ENCODE data around the gene AMFR. TPM values are rescaled to one million over a fixed set of nuclear protein-coding genes. Genes with fewer than 3 reads are reported as not detected.

AMFR gene
- total and polyA plus RNA-seq, 4 donors: 43.3 to 309 (median 98.4) TPM

- Histone ChIP-seq H3K9ac (ENCODE audit: low read depth in 1 of 2, low read length in 2 of 2) (no peak overlapping the region), H3K4me1 (ENCODE audit: control insufficient read depth in 4 of 4, insufficient read depth in 4 of 4, low read length in 3 of 4) (peaks cover 10 to 21% (median 19%) of the 10 kb centered on the region in 4 donors), H3K27ac (ENCODE audit: low read depth in 1 of 2, low read length in 2 of 2) (no peak overlapping the region), H3K9me3 (ENCODE audit: control insufficient read depth in 4 of 4, low read length in 3 of 4) (no peaks in the 10 kb centered on the region), H3K27me3 (ENCODE audit: control insufficient read depth in 4 of 4, insufficient read depth in 4 of 4, low read length in 3 of 4) (no peaks in the 10 kb centered on the region), H3K4me3 (ENCODE audit: low read depth in 1 of 3, low read length in 3 of 3) (no peak overlapping the region), H3K36me3 (ENCODE audit: control insufficient read depth in 4 of 4, insufficient read depth in 3 of 4, low read depth in 1 of 4, low read length in 3 of 4) (peaks cover 6 to 37% (median 31%) of the 10 kb centered on the region in 4 donors)
- DNase-seq (ENCODE audit: low spot score): no peak
- TF ChIP-seq SP1 (IDR thresholded peaks at IDR 0.05): no peak
- TF ChIP-seq RAD21 (IDR thresholded peaks at IDR 0.05): no peak
- no peak for TF ChIP-seq FOXA1 (IDR thresholded peaks at IDR 0.05)
- no peak for TF ChIP-seq CTCF (IDR thresholded peaks at IDR 0.05; ENCODE audit: low read depth, low read length, missing input control)
- no peak for TF ChIP-seq YY1 (IDR thresholded peaks at IDR 0.05)
- no peak for TF ChIP-seq JUND (IDR thresholded peaks at IDR 0.05)
- no peak for TF ChIP-seq ATF3 (IDR thresholded peaks at IDR 0.05)
- no peak for TF ChIP-seq TAF1 (conservative IDR thresholded peaks at IDR 0.05)
- TF ChIP-seq, protein P1, sequence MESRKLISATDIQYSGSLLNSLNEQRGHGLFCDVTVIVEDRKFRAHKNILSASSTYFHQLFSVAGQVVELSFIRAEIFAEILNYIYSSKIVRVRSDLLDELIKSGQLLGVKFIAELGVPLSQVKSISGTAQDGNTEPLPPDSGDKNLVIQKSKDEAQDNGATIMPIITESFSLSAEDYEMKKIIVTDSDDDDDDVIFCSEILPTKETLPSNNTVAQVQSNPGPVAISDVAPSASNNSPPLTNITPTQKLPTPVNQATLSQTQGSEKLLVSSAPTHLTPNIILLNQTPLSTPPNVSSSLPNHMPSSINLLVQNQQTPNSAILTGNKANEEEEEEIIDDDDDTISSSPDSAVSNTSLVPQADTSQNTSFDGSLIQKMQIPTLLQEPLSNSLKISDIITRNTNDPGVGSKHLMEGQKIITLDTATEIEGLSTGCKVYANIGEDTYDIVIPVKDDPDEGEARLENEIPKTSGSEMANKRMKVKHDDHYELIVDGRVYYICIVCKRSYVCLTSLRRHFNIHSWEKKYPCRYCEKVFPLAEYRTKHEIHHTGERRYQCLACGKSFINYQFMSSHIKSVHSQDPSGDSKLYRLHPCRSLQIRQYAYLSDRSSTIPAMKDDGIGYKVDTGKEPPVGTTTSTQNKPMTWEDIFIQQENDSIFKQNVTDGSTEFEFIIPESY (IDR thresholded peaks at IDR 0.05): no peak
- TF ChIP-seq, protein P2, sequence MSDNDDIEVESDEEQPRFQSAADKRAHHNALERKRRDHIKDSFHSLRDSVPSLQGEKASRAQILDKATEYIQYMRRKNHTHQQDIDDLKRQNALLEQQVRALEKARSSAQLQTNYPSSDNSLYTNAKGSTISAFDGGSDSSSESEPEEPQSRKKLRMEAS (IDR thresholded peaks at IDR 0.05): no peak
- no peak for TF ChIP-seq GABPA (IDR thresholded peaks at IDR 0.05 in 1 of 2, conservative IDR thresholded peaks at IDR 0.05 in 1 of 2)
- no peak for TF ChIP-seq HNF4G (IDR thresholded peaks at IDR 0.05)
- TF ChIP-seq EGR1 (IDR thresholded peaks at IDR 0.05; ENCODE audit: low read depth in 2 of 2): no peak
- TF ChIP-seq, protein P3, sequence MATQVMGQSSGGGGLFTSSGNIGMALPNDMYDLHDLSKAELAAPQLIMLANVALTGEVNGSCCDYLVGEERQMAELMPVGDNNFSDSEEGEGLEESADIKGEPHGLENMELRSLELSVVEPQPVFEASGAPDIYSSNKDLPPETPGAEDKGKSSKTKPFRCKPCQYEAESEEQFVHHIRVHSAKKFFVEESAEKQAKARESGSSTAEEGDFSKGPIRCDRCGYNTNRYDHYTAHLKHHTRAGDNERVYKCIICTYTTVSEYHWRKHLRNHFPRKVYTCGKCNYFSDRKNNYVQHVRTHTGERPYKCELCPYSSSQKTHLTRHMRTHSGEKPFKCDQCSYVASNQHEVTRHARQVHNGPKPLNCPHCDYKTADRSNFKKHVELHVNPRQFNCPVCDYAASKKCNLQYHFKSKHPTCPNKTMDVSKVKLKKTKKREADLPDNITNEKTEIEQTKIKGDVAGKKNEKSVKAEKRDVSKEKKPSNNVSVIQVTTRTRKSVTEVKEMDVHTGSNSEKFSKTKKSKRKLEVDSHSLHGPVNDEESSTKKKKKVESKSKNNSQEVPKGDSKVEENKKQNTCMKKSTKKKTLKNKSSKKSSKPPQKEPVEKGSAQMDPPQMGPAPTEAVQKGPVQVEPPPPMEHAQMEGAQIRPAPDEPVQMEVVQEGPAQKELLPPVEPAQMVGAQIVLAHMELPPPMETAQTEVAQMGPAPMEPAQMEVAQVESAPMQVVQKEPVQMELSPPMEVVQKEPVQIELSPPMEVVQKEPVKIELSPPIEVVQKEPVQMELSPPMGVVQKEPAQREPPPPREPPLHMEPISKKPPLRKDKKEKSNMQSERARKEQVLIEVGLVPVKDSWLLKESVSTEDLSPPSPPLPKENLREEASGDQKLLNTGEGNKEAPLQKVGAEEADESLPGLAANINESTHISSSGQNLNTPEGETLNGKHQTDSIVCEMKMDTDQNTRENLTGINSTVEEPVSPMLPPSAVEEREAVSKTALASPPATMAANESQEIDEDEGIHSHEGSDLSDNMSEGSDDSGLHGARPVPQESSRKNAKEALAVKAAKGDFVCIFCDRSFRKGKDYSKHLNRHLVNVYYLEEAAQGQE (IDR thresholded peaks at IDR 0.05): no peak
- no peak for TF ChIP-seq HNF4A (conservative IDR thresholded peaks at IDR 0.05)
Observed at GRCh38 chr16:56388209-56388608, 37.1 kb downstream of the AMFR start.

DNA sequence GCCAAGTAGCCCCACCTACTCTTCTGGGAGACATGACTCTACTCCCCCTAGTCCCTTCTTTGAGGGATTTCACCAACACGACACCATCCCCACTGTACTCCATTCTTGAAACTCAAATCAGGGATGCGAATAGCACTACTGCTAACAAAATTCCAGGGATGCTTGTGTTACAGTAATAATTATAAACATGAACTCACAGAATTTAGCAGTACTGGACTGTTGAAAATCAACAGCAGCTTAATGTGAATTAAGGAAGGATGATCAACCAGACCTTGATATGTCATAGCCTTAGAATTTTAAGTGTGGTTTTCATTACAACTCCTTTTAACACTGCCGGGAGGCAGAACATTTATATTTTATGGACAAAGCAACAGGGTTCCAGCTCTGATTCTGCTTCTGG, 37.9 kb downstream of the AMFR start:
- no peaks in the 10 kb centered on the region for H3K9me3 ChIP-seq (ENCODE audit: control insufficient read depth in 4 of 4, low read length in 3 of 4)
- H3K36me3 ChIP-seq (ENCODE audit: control insufficient read depth in 4 of 4, insufficient read depth in 3 of 4, low read depth in 1 of 4, low read length in 3 of 4): peaks cover 6 to 40% (median 30%) of the 10 kb centered on the region in 4 donors
- H3K27ac ChIP-seq (ENCODE audit: low read depth in 1 of 2, low read length in 2 of 2): no peak overlapping the region
- H3K4me1 ChIP-seq (ENCODE audit: control insufficient read depth in 4 of 4, insufficient read depth in 4 of 4, low read length in 3 of 4): peaks cover 10 to 28% (median 26%) of the 10 kb centered on the region in 4 donors
- no peaks in the 10 kb centered on the region for H3K27me3 ChIP-seq (ENCODE audit: control insufficient read depth in 4 of 4, insufficient read depth in 4 of 4, low read length in 3 of 4)
- DNase-seq (ENCODE audit: low spot score): no peak
- H3K9ac ChIP-seq (ENCODE audit: low read depth in 1 of 2, low read length in 2 of 2): no peak overlapping the region
- WGBS: 96% methylated on average over 3 of the region's 3 CpGs
- H3K4me3 ChIP-seq (ENCODE audit: low read depth in 1 of 3, low read length in 3 of 3): no peak overlapping the region
- TF ChIP-seq, protein P3 (IDR thresholded peaks at IDR 0.05): no peak
- no peak for TF ChIP-seq EGR1 (IDR thresholded peaks at IDR 0.05; ENCODE audit: low read depth in 2 of 2)
- no peak for TF ChIP-seq GABPA (IDR thresholded peaks at IDR 0.05 in 1 of 2, conservative IDR thresholded peaks at IDR 0.05 in 1 of 2)
- TF ChIP-seq RAD21 (IDR thresholded peaks at IDR 0.05): no peak
- no peak for TF ChIP-seq FOXA2 (IDR thresholded peaks at IDR 0.05)
- TF ChIP-seq, protein P2 (IDR thresholded peaks at IDR 0.05): no peak
- no peak for TF ChIP-seq SP1 (IDR thresholded peaks at IDR 0.05)
- TF ChIP-seq HNF4G (IDR thresholded peaks at IDR 0.05): no peak
- no peak for TF ChIP-seq FOXA1 (IDR thresholded peaks at IDR 0.05)
- TF ChIP-seq TAF1 (conservative IDR thresholded peaks at IDR 0.05): no peak
- TF ChIP-seq HNF4A (conservative IDR thresholded peaks at IDR 0.05): no peak
- TF ChIP-seq, protein P1 (IDR thresholded peaks at IDR 0.05): no peak
- no peak for TF ChIP-seq YY1 (IDR thresholded peaks at IDR 0.05)

All from liver (tissue), 9 donors.